Astrocyte (in vitro differentiated cells and primary cell): Measurements from ENCODE around the gene YPEL1. TPM values are rescaled to one million over a fixed set of nuclear protein-coding genes. Genes with fewer than 3 reads are reported as not detected.
A peak's percentile ranks its signal among the peaks of the same experiment; 100 is the strongest.
"Not testable (repeated sequence)": the region's sequence is repeated elsewhere in the genome, so short reads cannot be mapped to it uniquely, and the experiment has no call there.

ENCODE experiments used
- DNase-seq: peaks from one replicate; pipeline ENCODE4 v3.0.0-alpha.2; 2010; ENCODE audit warnings: low read depth
- FAIRE-seq: peaks from 2 replicates; lab custom pipeline; 2011; peaks lifted over from hg19 to GRCh38; lab: Jason Lieb, UNC
- H2AFZ ChIP-seq: 2 replicates; pipeline ENCODE4 v1.6.0; 2012; ENCODE audit warnings: low read depth, low read length, inconsistent platforms
- H3K27ac ChIP-seq: 2 replicates; pipeline ENCODE4 v1.5.1; 2011; ENCODE audit warnings: low read depth, low read length, inconsistent platforms
- H3K27me3 ChIP-seq: 2 replicates; pipeline ENCODE4 v1.6.0; 2011; ENCODE audit warnings: low read length, inconsistent platforms; ENCODE audit not compliant: insufficient read depth
- H3K36me3 ChIP-seq: 2 replicates; pipeline ENCODE4 v1.5.1; 2011; ENCODE audit warnings: low read length, inconsistent platforms; ENCODE audit not compliant: insufficient read depth
- H3K4me1 ChIP-seq: 2 replicates; pipeline ENCODE4 v1.5.1; 2011; ENCODE audit warnings: low read length, inconsistent platforms; ENCODE audit not compliant: insufficient read depth
- H3K4me2 ChIP-seq: 2 replicates; pipeline ENCODE4 v1.6.0; 2012; ENCODE audit warnings: low read length, inconsistent platforms
- H3K4me3 ChIP-seq: 2 replicates; pipeline ENCODE4 v1.5.1; 2011; ENCODE audit warnings: low read depth, mild to moderate bottlenecking, low read length, inconsistent platforms; ENCODE audit not compliant: insufficient read depth
- H3K79me2 ChIP-seq: 2 replicates; pipeline ENCODE4 v1.6.0; 2012; ENCODE audit warnings: mild to moderate bottlenecking, low read length, inconsistent platforms; ENCODE audit not compliant: insufficient read depth
- H3K9ac ChIP-seq: 2 replicates; pipeline ENCODE4 v1.6.0; 2012; ENCODE audit warnings: mild to moderate bottlenecking, low read length, inconsistent platforms
- H3K9me3 ChIP-seq: 2 replicates; pipeline ENCODE4 v1.5.1; 2012; ENCODE audit warnings: low read depth, mild to moderate bottlenecking, low read length, inconsistent platforms; ENCODE audit not compliant: insufficient read depth
- H4K20me1 ChIP-seq: 2 replicates; pipeline ENCODE4 v1.6.0; 2012; ENCODE audit warnings: low read length, inconsistent platforms; ENCODE audit not compliant: insufficient read depth
- H3K27ac Mint-ChIP-seq: one replicate; pipeline ENCODE4 v1.8.0; 2021; ENCODE audit warnings: mild to moderate bottlenecking, mixed read lengths; ENCODE audit not compliant: unreplicated experiment
- H3K27me3 Mint-ChIP-seq: one replicate; pipeline ENCODE4 v1.8.0; 2021; ENCODE audit warnings: low read depth, mixed read lengths; ENCODE audit not compliant: unreplicated experiment
- H3K36me3 Mint-ChIP-seq: one replicate; pipeline ENCODE4 v1.8.0; 2021; ENCODE audit warnings: low read depth, mixed read lengths; ENCODE audit not compliant: unreplicated experiment
- H3K4me1 Mint-ChIP-seq: one replicate; pipeline ENCODE4 v1.8.0; 2021; ENCODE audit warnings: low read depth, mixed read lengths; ENCODE audit not compliant: unreplicated experiment
- H3K4me3 Mint-ChIP-seq: one replicate; pipeline ENCODE4 v1.8.0; 2021; ENCODE audit warnings: mild to moderate bottlenecking, moderate library complexity, mixed read lengths; ENCODE audit not compliant: unreplicated experiment
- H3K9me3 Mint-ChIP-seq: one replicate; pipeline ENCODE4 v1.8.0; 2021; ENCODE audit warnings: mild to moderate bottlenecking, mixed read lengths; ENCODE audit not compliant: unreplicated experiment
- EZH2 ChIP-seq: IDR thresholded peaks from 2 replicates; pipeline ENCODE4 v1.6.1; 2012; ENCODE audit warnings: mild to moderate bottlenecking, low read length, inconsistent platforms; ENCODE audit not compliant: insufficient read depth
- total RNA-seq: library from RNA; stranded (reverse); gene quantifications from 2 replicates; pipeline ENCODE4 v1.2.1, GENCODE V29; 2021
- TF ChIP-seq, protein P1 (sequence below): IDR thresholded peaks from 2 replicates; pipeline ENCODE4 v1.5.1; 2011; ENCODE audit warnings: low read depth, mild to moderate bottlenecking, inconsistent platforms, low read length, moderate library complexity; ENCODE audit not compliant: insufficient read depth

YPEL1 gene
- total RNA-seq, 1 donor from 2014 or later = 0.86 TPM

DNA sequence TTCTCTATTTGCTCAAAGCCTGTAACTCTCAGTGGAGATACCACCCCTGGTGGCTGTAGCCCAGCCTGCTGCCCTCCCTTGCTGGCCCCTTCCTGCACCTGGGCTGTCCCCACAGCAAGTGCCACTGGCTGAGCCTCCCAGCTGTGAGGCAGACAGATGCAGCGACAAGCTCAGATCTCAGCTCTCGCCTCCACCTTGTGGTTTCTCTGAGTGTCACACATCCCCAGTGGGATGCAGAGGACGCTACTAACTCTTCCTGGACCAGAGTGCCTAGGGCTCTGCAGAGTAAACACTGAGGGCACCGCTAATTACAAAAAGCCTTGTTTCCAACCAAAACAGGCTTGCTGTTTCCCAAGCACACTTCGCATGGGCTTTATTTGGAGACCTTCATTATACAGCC lies 8.9 kb downstream of the YPEL1 start:
- TF ChIP-seq, protein P1, sequence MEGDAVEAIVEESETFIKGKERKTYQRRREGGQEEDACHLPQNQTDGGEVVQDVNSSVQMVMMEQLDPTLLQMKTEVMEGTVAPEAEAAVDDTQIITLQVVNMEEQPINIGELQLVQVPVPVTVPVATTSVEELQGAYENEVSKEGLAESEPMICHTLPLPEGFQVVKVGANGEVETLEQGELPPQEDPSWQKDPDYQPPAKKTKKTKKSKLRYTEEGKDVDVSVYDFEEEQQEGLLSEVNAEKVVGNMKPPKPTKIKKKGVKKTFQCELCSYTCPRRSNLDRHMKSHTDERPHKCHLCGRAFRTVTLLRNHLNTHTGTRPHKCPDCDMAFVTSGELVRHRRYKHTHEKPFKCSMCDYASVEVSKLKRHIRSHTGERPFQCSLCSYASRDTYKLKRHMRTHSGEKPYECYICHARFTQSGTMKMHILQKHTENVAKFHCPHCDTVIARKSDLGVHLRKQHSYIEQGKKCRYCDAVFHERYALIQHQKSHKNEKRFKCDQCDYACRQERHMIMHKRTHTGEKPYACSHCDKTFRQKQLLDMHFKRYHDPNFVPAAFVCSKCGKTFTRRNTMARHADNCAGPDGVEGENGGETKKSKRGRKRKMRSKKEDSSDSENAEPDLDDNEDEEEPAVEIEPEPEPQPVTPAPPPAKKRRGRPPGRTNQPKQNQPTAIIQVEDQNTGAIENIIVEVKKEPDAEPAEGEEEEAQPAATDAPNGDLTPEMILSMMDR = peak; percentile 16
- no peak for TF ChIP-seq EZH2
- DNase-seq (no peak), FAIRE-seq (no peak)
- no peaks in the 10 kb centered on the region for H3K4me1 Mint-ChIP-seq
- Histone ChIP-seq H3K4me1 (no peaks in the 10 kb centered on the region), H3K9me3 (no peaks in the 10 kb centered on the region), H3K9ac (no peak overlapping the region), H3K36me3 (no peaks in the 10 kb centered on the region), H4K20me1 (no peaks in the 10 kb centered on the region), H3K27ac (no peak overlapping the region), H3K27me3 (no peaks in the 10 kb centered on the region), H3K4me3 (no peak overlapping the region), H3K4me2 (no peak overlapping the region), H3K79me2 (no peaks in the 10 kb centered on the region), H2AFZ (no peak overlapping the region)
- no peaks in the 10 kb centered on the region for H3K9me3 Mint-ChIP-seq
- no peak overlapping the region for H3K27ac Mint-ChIP-seq
- H3K36me3 Mint-ChIP-seq = no peaks in the 10 kb centered on the region
- H3K4me3 Mint-ChIP-seq = no peak overlapping the region
- H3K27me3 Mint-ChIP-seq = peaks cover 8% of the 10 kb centered on the region

DNA sequence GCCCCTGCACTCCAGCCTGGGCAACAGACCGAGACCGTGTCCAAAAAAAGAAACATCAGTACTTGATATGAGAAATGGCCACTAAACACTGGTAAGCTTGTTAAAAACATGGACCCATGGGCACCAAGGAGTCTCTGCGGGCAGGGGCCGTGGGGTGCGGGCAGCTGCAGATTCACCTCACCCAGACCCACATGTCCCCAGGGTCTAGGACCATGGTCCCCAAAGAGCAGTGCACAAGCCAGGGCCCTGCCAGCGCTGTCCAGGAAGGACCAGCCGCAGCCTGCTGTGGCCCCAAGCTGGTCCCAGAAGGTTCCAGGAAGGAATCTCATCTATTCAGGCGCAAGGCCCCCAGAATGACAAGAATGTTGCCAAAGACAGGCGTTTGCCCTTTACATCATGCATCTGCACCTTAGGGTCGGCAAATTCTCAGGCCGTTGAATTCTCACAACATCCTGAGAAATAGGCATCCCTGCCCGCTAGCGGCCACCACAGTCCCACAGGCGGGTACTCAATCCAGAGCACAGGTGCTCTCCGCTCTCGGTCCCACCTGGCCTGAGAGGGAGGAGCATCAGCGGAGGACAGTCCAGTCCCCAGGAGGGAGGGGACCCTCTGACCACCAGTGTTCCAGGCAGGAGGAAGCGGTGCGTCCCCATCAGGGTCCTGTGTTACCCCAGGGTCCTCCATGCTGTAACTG lies 9.5 kb downstream of the YPEL1 start:
- no peaks in the 10 kb centered on the region for H3K36me3 ChIP-seq
- H2AFZ ChIP-seq = no peak overlapping the region
- Mint-ChIP-seq H3K4me3 (no peak overlapping the region), H3K9me3 (no peaks in the 10 kb centered on the region), H3K27me3 (peaks cover 8% of the 10 kb centered on the region), H3K4me1 (no peaks in the 10 kb centered on the region), H3K36me3 (no peaks in the 10 kb centered on the region), H3K27ac (no peak overlapping the region)
- H3K27me3 ChIP-seq = no peaks in the 10 kb centered on the region
- H3K4me2 ChIP-seq = no peak overlapping the region
- no peaks in the 10 kb centered on the region for H3K79me2 ChIP-seq
- FAIRE-seq (no peak), DNase-seq (no peak)
- H3K9ac ChIP-seq = no peak overlapping the region
- H3K27ac ChIP-seq = no peak overlapping the region
- H3K4me3 ChIP-seq = no peak overlapping the region
- no peaks in the 10 kb centered on the region for H4K20me1 ChIP-seq
- no peaks in the 10 kb centered on the region for H3K4me1 ChIP-seq
- H3K9me3 ChIP-seq = no peaks in the 10 kb centered on the region
- TF ChIP-seq, protein P1 = no peak
- TF ChIP-seq EZH2 = no peak

DNA sequence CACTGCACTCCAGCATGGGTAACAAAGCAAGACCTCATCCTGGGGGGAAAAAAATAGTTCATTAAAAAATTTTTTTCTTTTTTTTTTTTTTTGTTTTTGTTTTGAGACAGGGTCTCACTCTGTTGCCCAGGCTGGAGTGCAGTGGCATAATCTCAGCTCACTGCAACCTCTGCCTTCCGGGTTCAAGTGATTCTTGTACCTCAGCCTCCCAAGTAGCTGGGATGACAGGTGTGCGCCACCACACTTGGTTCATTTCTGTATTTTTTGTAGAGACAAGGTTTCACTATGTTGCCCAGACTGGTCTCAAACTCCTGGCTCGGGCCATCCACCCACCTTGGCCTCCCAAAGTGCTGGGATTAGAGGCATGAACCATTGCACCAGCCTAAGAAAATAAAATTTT lies 11.1 kb downstream of the YPEL1 start:
- DNase-seq, H3K4me1 ChIP-seq, H3K79me2 ChIP-seq, H4K20me1 ChIP-seq, H3K36me3 ChIP-seq, H3K9me3 Mint-ChIP-seq, H2AFZ ChIP-seq, H3K9me3 ChIP-seq, H3K4me2 ChIP-seq, H3K27ac Mint-ChIP-seq, H3K9ac ChIP-seq, H3K4me1 Mint-ChIP-seq, H3K4me3 ChIP-seq, H3K4me3 Mint-ChIP-seq, H3K27me3 Mint-ChIP-seq, H3K27me3 ChIP-seq, FAIRE-seq, H3K36me3 Mint-ChIP-seq, H3K27ac ChIP-seq: not testable (repeated sequence)

DNA sequence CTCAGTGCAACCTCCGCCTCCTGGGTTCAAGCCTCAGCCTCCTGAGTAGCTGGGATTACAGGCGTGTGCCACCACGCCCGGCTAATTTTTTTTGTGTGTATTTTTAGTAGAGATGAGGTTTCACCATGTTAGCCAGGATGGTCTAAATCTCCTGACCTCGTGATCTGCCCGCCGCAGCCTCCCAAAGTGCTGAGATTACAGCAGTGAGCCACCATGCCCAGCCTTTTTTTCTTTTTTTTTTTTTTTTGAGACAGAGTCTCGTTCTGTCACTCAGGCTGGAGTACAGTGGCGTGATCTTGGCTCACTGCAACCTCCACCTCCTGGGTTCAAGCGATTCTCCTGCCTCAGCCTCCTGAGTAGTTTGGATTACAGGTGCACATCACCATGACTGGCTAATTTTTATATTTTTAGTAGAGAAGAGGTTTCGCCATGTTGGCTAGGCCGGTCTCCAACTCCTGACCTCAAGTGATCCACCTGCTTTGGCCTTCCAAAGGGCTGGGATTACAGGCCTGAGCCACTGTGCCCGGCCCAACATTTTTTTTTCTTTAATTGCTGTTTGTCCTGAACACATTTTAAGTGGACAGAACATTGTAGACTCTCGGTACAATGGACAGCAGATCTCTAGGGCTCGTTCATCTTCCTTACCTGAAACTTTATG lies 14.3 kb downstream of the YPEL1 start:
- not testable (repeated sequence) for H3K27me3 ChIP-seq, H3K27ac Mint-ChIP-seq, H3K79me2 ChIP-seq, H4K20me1 ChIP-seq, H3K4me1 Mint-ChIP-seq, H3K27ac ChIP-seq, H3K4me3 ChIP-seq, H3K4me3 Mint-ChIP-seq, DNase-seq, H3K36me3 Mint-ChIP-seq, H2AFZ ChIP-seq, H3K4me1 ChIP-seq, H3K36me3 ChIP-seq, FAIRE-seq, H3K9me3 Mint-ChIP-seq, H3K4me2 ChIP-seq, H3K27me3 Mint-ChIP-seq, H3K9me3 ChIP-seq, H3K9ac ChIP-seq
